D721Med (cell line): ENCODE results near the gene PACSIN2.

Source experiments
- DNase-seq: peaks from one replicate; pipeline ENCODE4 v3.0.0; 2011; ENCODE audit warnings: low spot score; ENCODE audit not compliant: insufficient read length
- FAIRE-seq: peaks from 2 replicates; lab custom pipeline; 2011; peaks lifted over from hg19 to GRCh38; lab: Jason Lieb, UNC
- TF ChIP-seq, protein P1 (sequence below): IDR thresholded peaks from 2 replicates; pipeline ENCODE4 v1.5.1; 2012; ENCODE audit warnings: mild to moderate bottlenecking, control low read depth; ENCODE audit not compliant: insufficient read depth; ENCODE audit errors: missing control alignments

The PACSIN2 gene

DNA sequence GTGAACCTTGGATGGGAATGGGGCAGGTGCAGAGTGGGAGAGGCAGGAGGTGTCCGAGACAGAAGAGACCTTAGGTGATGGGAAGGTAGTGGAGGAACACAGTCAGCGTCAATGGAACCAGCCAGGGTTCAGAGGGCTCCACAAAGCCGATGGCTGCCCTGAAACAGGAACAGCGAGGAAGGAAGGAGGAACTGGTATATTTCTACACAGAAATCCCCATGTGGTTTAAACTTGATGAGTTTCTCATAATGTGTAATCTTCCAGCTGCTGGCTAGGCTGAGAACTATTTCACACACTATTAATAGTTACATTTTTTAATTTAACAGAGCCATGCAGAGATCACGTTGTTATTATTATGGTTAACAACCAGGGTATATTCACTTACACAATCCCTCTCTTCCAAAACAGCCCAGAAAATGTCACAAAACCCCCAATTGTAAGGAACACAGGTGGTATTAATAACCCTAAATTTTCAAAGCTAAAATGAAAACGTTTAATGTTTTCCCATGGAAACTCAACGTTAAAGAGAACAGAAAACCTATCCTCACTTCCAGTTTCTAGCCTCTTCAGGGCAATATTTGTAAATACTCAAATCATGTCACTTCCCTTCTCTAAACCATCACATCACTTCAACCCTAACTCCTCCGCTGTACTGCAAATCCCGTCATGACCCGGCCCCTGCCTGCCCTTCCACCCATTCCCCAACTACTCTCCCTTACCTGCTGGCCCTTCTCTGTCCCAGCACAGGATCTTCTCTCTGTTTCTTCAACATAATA, 83.3 kb downstream of the PACSIN2 start:
- FAIRE-seq (no peak), DNase-seq (no peak)
- TF ChIP-seq, protein P1, sequence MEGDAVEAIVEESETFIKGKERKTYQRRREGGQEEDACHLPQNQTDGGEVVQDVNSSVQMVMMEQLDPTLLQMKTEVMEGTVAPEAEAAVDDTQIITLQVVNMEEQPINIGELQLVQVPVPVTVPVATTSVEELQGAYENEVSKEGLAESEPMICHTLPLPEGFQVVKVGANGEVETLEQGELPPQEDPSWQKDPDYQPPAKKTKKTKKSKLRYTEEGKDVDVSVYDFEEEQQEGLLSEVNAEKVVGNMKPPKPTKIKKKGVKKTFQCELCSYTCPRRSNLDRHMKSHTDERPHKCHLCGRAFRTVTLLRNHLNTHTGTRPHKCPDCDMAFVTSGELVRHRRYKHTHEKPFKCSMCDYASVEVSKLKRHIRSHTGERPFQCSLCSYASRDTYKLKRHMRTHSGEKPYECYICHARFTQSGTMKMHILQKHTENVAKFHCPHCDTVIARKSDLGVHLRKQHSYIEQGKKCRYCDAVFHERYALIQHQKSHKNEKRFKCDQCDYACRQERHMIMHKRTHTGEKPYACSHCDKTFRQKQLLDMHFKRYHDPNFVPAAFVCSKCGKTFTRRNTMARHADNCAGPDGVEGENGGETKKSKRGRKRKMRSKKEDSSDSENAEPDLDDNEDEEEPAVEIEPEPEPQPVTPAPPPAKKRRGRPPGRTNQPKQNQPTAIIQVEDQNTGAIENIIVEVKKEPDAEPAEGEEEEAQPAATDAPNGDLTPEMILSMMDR = no peak

DNA sequence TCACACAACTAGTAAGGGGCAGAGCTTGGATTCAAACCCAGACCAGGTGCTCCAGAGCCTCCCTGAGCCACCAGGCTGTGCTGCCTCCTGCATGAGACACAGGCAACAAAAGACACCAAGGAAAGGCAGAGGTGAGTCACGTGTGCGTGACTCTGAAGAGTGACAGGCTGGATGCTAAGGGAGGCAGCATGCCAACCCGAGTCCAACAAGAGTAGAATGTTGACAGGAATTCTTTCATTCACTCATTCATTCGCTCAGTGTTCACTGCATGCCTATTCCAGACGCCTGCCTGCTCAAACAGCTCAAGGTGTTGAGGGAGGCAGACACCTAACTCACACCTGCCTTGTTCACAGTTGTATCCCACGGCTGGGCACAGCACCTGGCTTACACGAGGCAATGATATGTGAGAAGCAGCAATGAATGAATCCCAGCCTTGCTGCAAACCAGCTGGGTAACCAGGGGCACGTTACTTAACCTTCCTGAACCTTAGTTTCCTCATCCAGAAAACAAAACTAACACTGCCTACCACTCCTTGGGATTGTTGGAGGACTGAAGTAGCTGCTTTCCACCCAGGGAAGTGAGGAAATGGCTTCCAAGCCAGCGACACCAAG, 84.0 kb downstream of the PACSIN2 start:
- DNase-seq (no peak), FAIRE-seq (no peak)
- TF ChIP-seq, protein P1 = no peak

DNA sequence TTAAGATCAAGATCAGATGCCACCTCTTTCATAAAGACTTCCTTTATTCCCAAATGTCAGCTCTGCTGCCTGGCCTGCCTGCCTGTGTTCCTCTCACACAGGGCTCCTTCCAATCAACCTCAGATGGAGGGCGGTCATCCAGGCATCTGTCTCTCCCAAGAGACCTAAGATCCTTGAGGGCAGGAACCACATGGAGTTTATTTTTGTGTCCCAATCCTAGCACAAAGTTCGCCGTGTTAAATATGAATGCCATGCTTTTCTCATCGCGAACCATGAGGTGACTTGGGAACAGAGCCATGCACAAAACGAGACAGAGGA, 85.2 kb downstream of the PACSIN2 start:
- TF ChIP-seq, protein P1 = no peak
- no peak for FAIRE-seq
- no peak for DNase-seq

DNA sequence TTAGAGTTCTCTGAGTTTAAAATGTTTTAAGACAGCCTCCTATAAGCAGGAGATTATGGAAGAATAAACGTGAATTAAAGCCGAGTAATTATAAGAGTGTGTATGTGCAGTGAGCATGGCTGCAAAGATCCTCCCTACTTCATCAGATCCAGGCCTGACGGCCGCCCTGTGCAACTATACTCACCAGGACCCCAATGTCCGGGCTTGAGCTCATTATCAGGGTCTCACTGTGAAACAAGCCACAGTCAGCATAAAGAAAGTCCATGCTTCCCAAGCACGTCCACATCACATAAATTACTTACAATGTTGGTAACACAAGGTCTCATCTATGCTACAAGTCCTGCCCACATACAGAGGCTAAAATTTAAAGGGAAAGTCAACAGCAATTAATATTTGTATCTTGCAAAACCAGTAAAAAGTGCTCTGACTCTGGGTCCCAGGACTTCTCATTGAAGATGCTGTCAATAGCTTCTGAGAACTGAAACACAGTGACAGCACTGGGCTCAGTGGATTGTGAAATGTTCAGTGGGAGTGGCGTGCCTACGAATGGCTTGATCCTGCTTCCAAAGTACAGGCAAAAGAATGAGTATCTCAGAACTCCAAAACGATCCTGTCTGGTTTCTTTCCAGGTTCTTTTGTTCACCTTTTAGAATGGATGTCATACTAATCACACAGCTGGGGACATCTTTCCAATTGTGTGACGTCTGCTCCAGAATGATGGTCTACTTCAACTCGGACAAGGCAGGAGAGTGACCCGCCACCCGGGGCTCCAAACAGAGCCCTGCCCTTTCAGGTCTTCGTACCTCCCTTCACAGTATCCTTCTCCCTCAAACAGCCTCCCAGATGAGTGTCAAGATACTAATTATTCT, 85.7 kb downstream of the PACSIN2 start:
- DNase-seq (no peak), FAIRE-seq (no peak)
- TF ChIP-seq, protein P1 = no peak

DNA sequence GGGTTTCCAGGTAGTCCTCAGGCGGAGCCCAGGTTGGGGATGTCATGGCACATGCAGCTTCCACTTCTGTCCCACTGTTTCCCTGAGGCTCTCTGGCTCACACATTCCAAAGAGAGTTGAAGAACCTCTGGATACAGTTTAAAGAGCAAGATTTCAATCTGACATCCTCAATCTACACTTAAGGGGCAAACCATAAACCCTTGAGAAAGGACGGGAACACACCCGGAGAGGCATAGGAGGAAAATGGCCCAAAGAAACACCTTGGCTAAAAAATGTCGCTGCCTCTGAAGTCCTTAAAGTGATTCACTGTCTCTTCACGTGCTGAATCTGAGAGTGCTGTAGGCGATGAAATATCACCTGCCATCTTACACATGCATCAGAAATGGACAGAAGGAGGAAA, 87.0 kb downstream of the PACSIN2 start:
- DNase-seq (no peak), FAIRE-seq (no peak)
- TF ChIP-seq, protein P1 = no peak

DNA sequence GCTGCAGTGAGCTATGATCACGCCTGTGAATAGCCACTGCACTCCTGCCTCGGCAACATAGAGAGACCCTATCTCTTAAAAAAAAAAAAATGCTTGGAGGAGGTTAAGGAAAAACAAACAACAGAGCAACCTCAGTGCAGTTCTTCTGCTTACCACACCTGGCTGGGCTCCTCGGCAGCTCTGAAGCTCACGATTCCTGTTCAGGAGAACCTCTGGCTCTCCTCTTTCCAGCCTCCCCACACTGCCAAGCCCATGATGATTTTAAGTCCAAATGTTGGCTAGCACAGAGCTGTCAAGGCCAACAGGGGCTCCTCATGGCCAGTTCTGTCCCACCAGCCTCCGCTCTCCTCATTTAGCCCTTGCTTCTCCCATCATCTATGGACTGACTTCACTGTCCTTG, 88.2 kb downstream of the PACSIN2 start:
- TF ChIP-seq, protein P1 = no peak
- FAIRE-seq = no peak
- DNase-seq = no peak
